PC-9 (cell line): ENCODE data around the gene SPTBN5. TPM values are rescaled to one million over a fixed set of nuclear protein-coding genes. Genes with fewer than 3 reads are reported as not detected.

Experiments used
- BruUV-seq: library from RNA; stranded (reverse); fragments of 400-500 nt; replicated peaks from 2 replicates; lab custom pipeline; 2021; lab: Mats Ljungman, UMichigan
- CTCF ChIA-PET: fragments of 300-600 bp; sonication (Branson Sonifier 250); formaldehyde crosslinking; loops from one replicate; lab custom pipeline; 2022; ENCODE audit warnings: antibody characterized with exemption; lab: Charles Lee
- POLR2A ChIA-PET: fragments of 300-600 bp; sonication (Branson Sonifier 250); formaldehyde crosslinking; loops from one replicate; lab custom pipeline; 2022; ENCODE audit warnings: antibody characterized with exemption; ENCODE audit not compliant: unreplicated experiment; lab: Charles Lee
- DNase-seq, 2 experiments: peaks; one replicate each; pipeline versions ENCODE4 v3.0.0 to v3.0.0-alpha.2; 2015 to 2022; ENCODE audit warnings: mixed read lengths in 1 of 2
- H2AFZ ChIP-seq: fragments of 200-600 bp; sonication (generic); 2 replicates; pipeline ENCODE4 v1.8.1; 2017; ENCODE audit warnings: antibody characterized with exemption
- H3F3A ChIP-seq: fragments of 200-600 bp; sonication (generic); 2 replicates; pipeline ENCODE4 v1.8.1; 2017; ENCODE audit warnings: antibody characterized with exemption, mild to moderate bottlenecking, low read depth; ENCODE audit not compliant: insufficient read depth
- H3K27ac ChIP-seq: fragments of 200-600 bp; sonication (generic); 2 replicates; pipeline ENCODE4 v1.6.1; 2016; ENCODE audit warnings: mixed run types
- H3K27me3 ChIP-seq: fragments of 200-600 bp; sonication (generic); 2 replicates; pipeline ENCODE4 v1.6.1; 2016; ENCODE audit warnings: low read depth, mixed run types; ENCODE audit not compliant: insufficient read depth
- H3K36me3 ChIP-seq: fragments of 200-600 bp; sonication (generic); 2 replicates; pipeline ENCODE4 v1.6.1; 2016; ENCODE audit warnings: low read depth, mixed run types
- H3K4me1 ChIP-seq: fragments of 200-600 bp; sonication (generic); replicated peaks from 2 replicates; pipeline ENCODE4 v1.6.1; 2016; ENCODE audit warnings: mixed run types; ENCODE audit not compliant: insufficient read depth
- H3K4me2 ChIP-seq: fragments of 200-600 bp; sonication (generic); 2 replicates; pipeline ENCODE4 v1.6.1; 2017; ENCODE audit warnings: mixed run types
- H3K4me3 ChIP-seq: fragments of 200-600 bp; sonication (generic); 2 replicates; pipeline ENCODE4 v1.6.1; 2016; ENCODE audit warnings: mixed run types
- H3K79me2 ChIP-seq: fragments of 200-600 bp; sonication (generic); 2 replicates; pipeline ENCODE4 v1.6.1; 2017; ENCODE audit warnings: low read depth, mixed run types
- H3K9me2 ChIP-seq: fragments of 200-600 bp; sonication (generic); 2 replicates; pipeline ENCODE4 v1.8.1; 2017; ENCODE audit warnings: mild to moderate bottlenecking; ENCODE audit not compliant: insufficient read depth
- H3K9me3 ChIP-seq: fragments of 200-600 bp; sonication (generic); 2 replicates; pipeline ENCODE4 v1.8.1; 2016; ENCODE audit warnings: low read depth; ENCODE audit not compliant: insufficient read depth
- H4K20me1 ChIP-seq: fragments of 200-600 bp; sonication (generic); 2 replicates; pipeline ENCODE4 v1.8.1; 2017; ENCODE audit not compliant: insufficient read depth
- CTCF ChIP-seq: fragments of 200-600 bp; sonication (generic); conservative IDR thresholded peaks from 2 replicates; pipeline ENCODE4 v1.6.1; 2017; ENCODE audit warnings: mixed run types, antibody characterized with exemption, mild to moderate bottlenecking, moderate library complexity
- EZH2 ChIP-seq: fragments of 200-600 bp; sonication (generic); IDR thresholded peaks from 2 replicates; pipeline ENCODE4 v1.8.0; 2017; ENCODE audit warnings: antibody characterized with exemption, low read depth
- intact Hi-C: fragments of 100-400 bp; cut with micrococcal nuclease; formaldehyde crosslinking; loops from one replicate; pipeline ENCODE4 v1.10.0; 2022; ENCODE audit not compliant: unreplicated experiment
- total RNA-seq: library from RNA; stranded (reverse); gene quantifications from 2 replicates; pipeline ENCODE4 v1.2.3, GENCODE V29; 2021

Gene SPTBN5
- total RNA-seq, 1 experiment from 2014 or later, result 2.6 TPM

DNA sequence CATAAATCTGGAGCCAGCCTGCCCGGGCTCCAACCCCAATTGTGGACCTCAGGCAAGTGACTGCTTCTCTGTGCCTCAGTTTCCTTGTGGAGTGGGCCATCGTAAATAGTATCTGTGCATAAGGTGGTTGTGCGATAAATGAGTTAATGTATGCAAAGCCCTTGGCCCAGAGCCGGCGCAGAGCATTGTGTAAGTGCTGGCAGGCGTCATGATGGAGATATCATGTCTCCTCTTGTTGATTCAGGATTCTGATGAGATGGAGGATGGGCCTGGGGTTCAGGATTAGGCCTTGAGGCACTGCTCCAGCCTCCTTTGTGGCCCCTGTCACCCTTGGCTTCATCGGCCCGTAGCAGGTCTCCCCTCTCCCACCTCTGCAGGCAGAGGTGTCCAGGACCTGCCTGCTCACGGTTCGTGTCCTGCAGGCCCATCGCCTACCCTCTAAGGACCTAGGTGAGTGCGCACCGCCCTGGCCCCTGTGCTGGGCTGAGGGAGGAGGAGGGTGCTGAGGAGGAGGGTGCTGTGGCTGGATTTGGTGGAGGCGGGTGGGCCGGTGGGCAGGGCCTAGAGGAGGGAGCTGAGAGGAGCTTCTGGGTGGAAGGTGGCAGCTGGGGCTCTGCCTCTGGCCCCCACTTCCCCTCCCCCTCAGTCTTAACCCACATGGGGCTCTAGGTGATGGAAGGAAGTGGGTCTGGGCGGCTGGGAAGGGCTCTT is 53.9 kb downstream of the SPTBN5 start:
- H3F3A ChIP-seq, result peaks cover 4% of the 10 kb centered on the region; the same call in 1 of the 2 replicates
- H3K4me3 ChIP-seq, result no peak overlapping the region
- TF ChIP-seq EZH2 (no peak), CTCF (no peak)
- H3K9me3 ChIP-seq, result no peaks in the 10 kb centered on the region
- ChIA-PET POLR2A (no interaction called here), CTCF (no interaction called here)
- H3K27me3 ChIP-seq, result no peaks in the 10 kb centered on the region
- no peaks in the 10 kb centered on the region; the same call in 1 of the 2 replicates for H4K20me1 ChIP-seq
- H3K36me3 ChIP-seq, result no peaks in the 10 kb centered on the region
- no peak overlapping the region for H2AFZ ChIP-seq
- H3K9me2 ChIP-seq, result no peaks in the 10 kb centered on the region
- no peak overlapping the region for H3K27ac ChIP-seq
- intact Hi-C loops, result loop anchor here (2.0 kb wide), 1 partner anchor 133 kb away; the partner anchor contains the start of gene EHD4
- BruUV-seq, result no TSS peak
- no peak overlapping the region for H3K4me2 ChIP-seq
- H3K4me1 ChIP-seq, result peaks cover 16% of the 10 kb centered on the region
- no peaks in the 10 kb centered on the region for H3K79me2 ChIP-seq
- no peak for DNase-seq

- Histone ChIP-seq H2AFZ (no peak within 1 kb of the TSS), H4K20me1 (no peaks in the 10 kb centered on the region; the same call in 1 of the 2 replicates), H3F3A (peaks cover 8% of the 10 kb centered on the region; the same call in 1 of the 2 replicates), H3K79me2 (no peaks in the 10 kb centered on the region), H3K4me2 (peak within 1 kb of the TSS; percentile 41), H3K9me3 (no peaks in the 10 kb centered on the region), H3K27ac (peak within 1 kb of the TSS; percentile 29; the same call in 1 of the 2 replicates), H3K9me2 (no peaks in the 10 kb centered on the region), H3K36me3 (no peaks in the 10 kb centered on the region), H3K4me1 (peaks cover 24% of the 10 kb centered on the region), H3K27me3 (no peaks in the 10 kb centered on the region), H3K4me3 (no peak within 1 kb of the TSS)
- CTCF ChIA-PET, result interaction anchor here (0.6 to 1.1 kb wide), 2 partner anchors 66 to 320 kb away, joined by 5 read pairs; no protein-coding TSS in a partner anchor
- no peak for TF ChIP-seq EZH2
- TF ChIP-seq CTCF, result no peak
- peak; percentile 92 to 96 for DNase-seq
- BruUV-seq, result no TSS peak
- intact Hi-C loops, result loop anchor here (2.0 kb wide), 1 partner anchor 134 kb away; the partner anchor contains the start of gene EHD4
- POLR2A ChIA-PET, result interaction anchor here (0.6 to 1.0 kb wide), 5 partner anchors 13 to 65 kb away, joined by 3 to 7 read pairs (median 6); partner anchors contain the start of gene MAPKBP1
Observed at GRCh38 chr15:41838400-41838897, 55.4 kb downstream of the SPTBN5 start, which contains the start of gene PLA2G4B. Gene PLA2G4B, plus strand, starts transcription at chr15:41838847. Its CDS starts 67 bp downstream, at chr15:41838914.

- Histone ChIP-seq H3K36me3 (no peaks in the 10 kb centered on the region), H3K27ac (no peak overlapping the region)
Observed at GRCh38 chr15:41836713-41837454, 57.0 kb downstream of the SPTBN5 start.

More at GRCh38 chr15:41836713-41837454, 57.0 kb downstream of the SPTBN5 start:
- H3F3A ChIP-seq, result peaks cover 16% of the 10 kb centered on the region; the same call in 1 of the 2 replicates
- H3K27me3 ChIP-seq, result no peaks in the 10 kb centered on the region
- H3K4me3 ChIP-seq, result no peak overlapping the region
- no peak for DNase-seq
- no TSS peak for BruUV-seq
- peaks cover 36% of the 10 kb centered on the region for H3K4me1 ChIP-seq
- ChIA-PET CTCF (no interaction called here), POLR2A (no interaction called here)
- no peaks in the 10 kb centered on the region; the same call in 1 of the 2 replicates for H4K20me1 ChIP-seq
- no peaks in the 10 kb centered on the region for H3K79me2 ChIP-seq
- no peaks in the 10 kb centered on the region for H3K9me2 ChIP-seq
- H3K4me2 ChIP-seq, result no peak overlapping the region
- no peak for TF ChIP-seq CTCF
- no peak for TF ChIP-seq EZH2
- no peaks in the 10 kb centered on the region for H3K9me3 ChIP-seq
- no peak overlapping the region for H2AFZ ChIP-seq
- intact Hi-C loops, result no loop called here
